ENCODE measurements around the gene USHBP1.
A peak's percentile ranks its signal among the peaks of the same experiment; 100 is the strongest.

Gene USHBP1

DNA sequence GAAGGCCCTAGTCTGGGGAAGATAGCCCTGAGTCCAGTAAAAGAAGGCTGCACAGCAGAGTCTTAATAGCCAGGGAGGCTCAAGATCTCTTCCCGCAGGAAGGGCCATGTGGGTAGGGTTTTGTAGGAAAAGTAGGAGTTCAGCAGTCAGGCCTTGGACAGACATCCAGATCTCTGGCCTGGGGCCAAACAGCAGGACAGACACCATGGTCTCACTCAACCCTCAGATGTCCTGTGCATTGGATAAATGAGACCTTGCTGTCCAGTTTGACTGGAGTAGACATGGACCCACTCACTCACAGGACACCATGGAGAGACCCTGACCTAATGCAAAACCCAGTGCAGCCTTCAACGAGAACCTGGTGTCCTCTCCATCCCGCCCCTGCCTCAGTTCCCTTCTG, 34.7 kb downstream of the USHBP1 start:
- no peak overlapping the region for H3K9ac ChIP-seq (ENCODE audit: low read depth, low read length)
- H3K36me3 ChIP-seq (ENCODE audit: insufficient read depth, low read depth, low read length) = peaks cover 45% of the 10 kb centered on the region
- no peak overlapping the region for H3K4me3 ChIP-seq (ENCODE audit: low read length)
- no peaks in the 10 kb centered on the region for H3K27me3 ChIP-seq (ENCODE audit: insufficient read depth, low read length)
- no peak overlapping the region for H3K27ac ChIP-seq (ENCODE audit: low read length)
- H3K4me1 ChIP-seq (ENCODE audit: insufficient read depth, low read length) = peaks cover 5% of the 10 kb centered on the region; the same call in 1 of the 2 replicates
- no peaks in the 10 kb centered on the region for H3K9me3 ChIP-seq (ENCODE audit: insufficient read depth, low read depth, low read length)

DNA sequence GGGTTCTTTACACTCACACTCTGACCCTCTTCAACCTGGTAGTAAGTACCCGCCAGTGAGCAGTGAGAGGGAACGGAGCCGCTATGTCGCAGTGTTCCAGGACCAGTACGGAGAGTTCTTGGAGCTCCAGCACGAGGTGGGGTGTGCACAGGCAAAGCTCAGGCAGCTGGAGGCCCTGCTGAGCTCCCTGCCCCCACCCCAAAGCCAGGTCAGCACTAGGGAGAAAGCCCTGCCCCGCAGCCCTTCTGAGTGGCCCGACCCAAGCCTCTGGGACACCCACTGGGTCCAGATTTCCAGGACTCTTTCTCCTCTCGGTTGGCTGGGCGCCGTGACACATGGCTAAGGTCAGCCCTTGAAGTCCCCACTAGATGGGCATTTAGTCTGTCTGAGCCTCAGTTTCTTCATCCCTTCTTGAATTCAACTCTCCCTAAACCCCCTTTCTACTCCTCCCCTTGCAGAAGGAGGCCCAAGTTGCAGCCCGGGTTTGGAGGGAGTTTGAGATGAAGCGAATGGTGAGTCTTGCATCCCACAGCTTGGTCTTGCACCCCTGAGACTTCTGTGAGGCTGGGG, 36.7 kb downstream of the USHBP1 start:
- Histone ChIP-seq H3K4me1 (ENCODE audit: insufficient read depth, low read length) (no peaks in the 10 kb centered on the region), H3K9me3 (ENCODE audit: insufficient read depth, low read depth, low read length) (no peaks in the 10 kb centered on the region), H3K36me3 (ENCODE audit: insufficient read depth, low read depth, low read length) (peaks cover 31% of the 10 kb centered on the region), H3K27ac (ENCODE audit: low read length) (no peak overlapping the region), H3K27me3 (ENCODE audit: insufficient read depth, low read length) (no peaks in the 10 kb centered on the region), H3K4me3 (ENCODE audit: low read length) (no peak overlapping the region), H3K9ac (ENCODE audit: low read depth, low read length) (no peak overlapping the region)

- no peak within 1 kb of the TSS for H3K27ac ChIP-seq (ENCODE audit: low read length)
- H3K9me3 ChIP-seq (ENCODE audit: insufficient read depth, low read depth, low read length) = no peaks in the 10 kb centered on the region
- H3K36me3 ChIP-seq (ENCODE audit: insufficient read depth, low read depth, low read length) = peaks cover 15% of the 10 kb centered on the region
- H3K4me3 ChIP-seq (ENCODE audit: low read length) = peak within 1 kb of the TSS; percentile 71
- H3K9ac ChIP-seq (ENCODE audit: low read depth, low read length) = peak within 1 kb of the TSS; percentile 71; the same call in 1 of the 2 replicates
- no peaks in the 10 kb centered on the region for H3K4me1 ChIP-seq (ENCODE audit: insufficient read depth, low read length)
- no peaks in the 10 kb centered on the region for H3K27me3 ChIP-seq (ENCODE audit: insufficient read depth, low read length)
These were observed 38.3 kb downstream of the USHBP1 start, which contains the start of gene OCEL1 for GRCh38 chr19:17226002-17226933. OCEL1 (plus strand) TSS chr19:17226226; CDS start chr19:17226248, 22 bp downstream.

- Histone ChIP-seq H3K9ac (ENCODE audit: low read depth, low read length) (no peak overlapping the region), H3K36me3 (ENCODE audit: insufficient read depth, low read depth, low read length) (peaks cover 5% of the 10 kb centered on the region; the same call in 1 of the 2 replicates), H3K4me1 (ENCODE audit: insufficient read depth, low read length) (no peaks in the 10 kb centered on the region), H3K9me3 (ENCODE audit: insufficient read depth, low read depth, low read length) (no peaks in the 10 kb centered on the region), H3K4me3 (ENCODE audit: low read length) (no peak overlapping the region), H3K27ac (ENCODE audit: low read length) (no peak overlapping the region), H3K27me3 (ENCODE audit: insufficient read depth, low read length) (no peaks in the 10 kb centered on the region)
These were observed 39.5 kb downstream of the USHBP1 start for GRCh38 chr19:17225053-17225452.

GRCh38 chr19:17220207-17220758, 44.3 kb downstream of the USHBP1 start:
- no peaks in the 10 kb centered on the region for H3K27me3 ChIP-seq (ENCODE audit: insufficient read depth, low read length)
- no peaks in the 10 kb centered on the region for H3K9me3 ChIP-seq (ENCODE audit: insufficient read depth, low read depth, low read length)
- no peak overlapping the region for H3K9ac ChIP-seq (ENCODE audit: low read depth, low read length)
- H3K4me1 ChIP-seq (ENCODE audit: insufficient read depth, low read length) = no peaks in the 10 kb centered on the region
- H3K36me3 ChIP-seq (ENCODE audit: insufficient read depth, low read depth, low read length) = peaks cover 19% of the 10 kb centered on the region
- no peak overlapping the region for H3K27ac ChIP-seq (ENCODE audit: low read length)
- H3K4me3 ChIP-seq (ENCODE audit: low read length) = no peak overlapping the region

GRCh38 chr19:17219286-17219685, 45.3 kb downstream of the USHBP1 start:
- H3K9ac ChIP-seq (ENCODE audit: low read depth, low read length) = no peak overlapping the region
- H3K27me3 ChIP-seq (ENCODE audit: insufficient read depth, low read length) = no peaks in the 10 kb centered on the region
- no peaks in the 10 kb centered on the region for H3K9me3 ChIP-seq (ENCODE audit: insufficient read depth, low read depth, low read length)
- no peak overlapping the region for H3K27ac ChIP-seq (ENCODE audit: low read length)
- H3K4me1 ChIP-seq (ENCODE audit: insufficient read depth, low read length) = peaks cover 5% of the 10 kb centered on the region
- H3K36me3 ChIP-seq (ENCODE audit: insufficient read depth, low read depth, low read length) = peaks cover 19% of the 10 kb centered on the region
- no peak overlapping the region for H3K4me3 ChIP-seq (ENCODE audit: low read length)

DNA sequence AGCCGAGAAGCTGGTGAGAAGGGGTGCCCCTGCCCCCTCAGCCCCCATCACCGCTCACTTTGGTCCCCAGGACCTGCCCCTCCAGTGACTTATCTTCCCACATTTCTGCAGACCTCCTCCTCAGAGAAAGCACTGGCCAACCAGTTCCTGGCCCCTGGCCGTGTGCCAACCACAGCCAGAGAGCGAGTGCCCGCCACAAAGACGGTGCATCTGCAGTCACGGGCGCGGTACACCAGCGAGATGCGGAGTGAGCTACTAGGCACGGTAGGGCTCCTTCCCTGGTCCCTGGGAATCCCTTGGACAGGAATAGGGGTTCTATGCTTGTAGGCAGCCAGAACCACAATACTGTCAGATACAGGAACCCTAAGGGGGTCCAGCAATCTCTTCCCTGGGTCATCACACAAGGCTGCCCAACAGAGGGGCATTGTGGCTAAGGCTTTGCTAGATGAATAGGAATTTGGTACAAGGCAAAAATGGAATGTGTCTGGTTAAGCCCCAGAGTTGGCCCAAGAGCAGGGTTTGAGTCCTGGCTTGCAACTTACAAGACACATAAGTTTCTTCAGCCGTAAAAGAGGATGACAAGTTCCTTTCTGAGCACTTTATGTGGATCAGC, 48.4 kb downstream of the USHBP1 start:
- Histone ChIP-seq H3K27ac (ENCODE audit: low read length) (no peak overlapping the region), H3K27me3 (ENCODE audit: insufficient read depth, low read length) (no peaks in the 10 kb centered on the region), H3K36me3 (ENCODE audit: insufficient read depth, low read depth, low read length) (peaks cover 24% of the 10 kb centered on the region), H3K9me3 (ENCODE audit: insufficient read depth, low read depth, low read length) (no peaks in the 10 kb centered on the region), H3K4me3 (ENCODE audit: low read length) (peak overlapping the region; percentile 85; the same call in 1 of the 2 replicates), H3K4me1 (ENCODE audit: insufficient read depth, low read length) (peaks cover 5% of the 10 kb centered on the region), H3K9ac (ENCODE audit: low read depth, low read length) (peak overlapping the region; percentile 7; the same call in 1 of the 2 replicates)

DNA sequence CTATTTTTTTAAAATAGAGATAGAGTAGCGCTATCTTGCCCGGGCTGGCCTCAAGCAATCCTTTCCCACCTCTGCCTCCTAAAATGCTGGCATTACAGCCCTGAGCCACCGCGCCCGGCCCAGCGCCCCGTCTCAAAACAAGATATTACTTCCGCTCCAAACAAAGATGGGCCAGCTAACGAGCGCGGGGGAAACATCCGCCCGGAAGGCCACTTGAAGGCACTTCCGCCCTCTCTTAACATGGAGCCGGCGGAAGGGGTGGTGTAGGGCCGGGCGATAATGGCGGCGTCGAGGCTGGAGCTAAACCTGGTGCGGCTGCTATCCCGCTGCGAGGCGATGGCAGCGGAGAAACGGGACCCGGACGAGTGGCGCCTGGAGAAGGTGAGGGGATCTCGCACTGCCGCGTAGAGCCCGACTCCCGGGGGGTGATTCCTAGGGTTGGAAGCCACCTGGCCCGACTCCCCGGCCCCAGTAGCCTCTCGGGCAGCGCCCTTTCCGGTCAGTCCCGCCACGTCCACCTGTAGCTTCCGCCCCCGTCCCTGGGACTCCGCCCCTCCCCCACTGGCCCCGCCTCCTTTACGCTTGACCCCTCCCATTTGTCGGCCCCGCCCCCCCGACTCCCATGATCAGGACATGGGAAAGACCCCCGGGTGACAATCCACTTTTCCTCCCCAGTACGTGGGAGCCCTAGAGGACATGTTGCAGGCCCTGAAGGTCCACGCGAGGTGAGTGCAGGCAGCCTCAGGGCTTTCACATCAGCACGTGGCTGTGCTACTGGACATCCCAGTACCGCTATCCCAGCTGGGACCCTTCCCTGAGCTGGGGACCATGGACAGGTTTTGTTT, 49.2 kb downstream of the USHBP1 start, which contains the start of gene USE1:
TSS of gene USE1 (plus strand) at position 231 of the 845 bp plus-strand sequence. CDS start at position 280, 49 bp downstream.
- H3K27me3 ChIP-seq (ENCODE audit: insufficient read depth, low read length) = no peaks in the 10 kb centered on the region
- H3K27ac ChIP-seq (ENCODE audit: low read length) = peak within 1 kb of the TSS; percentile 86
- peaks cover 30% of the 10 kb centered on the region for H3K36me3 ChIP-seq (ENCODE audit: insufficient read depth, low read depth, low read length)
- peaks cover 5% of the 10 kb centered on the region for H3K4me1 ChIP-seq (ENCODE audit: insufficient read depth, low read length)
- peak within 1 kb of the TSS; percentile 85 for H3K4me3 ChIP-seq (ENCODE audit: low read length)
- peak within 1 kb of the TSS; percentile 96 for H3K9ac ChIP-seq (ENCODE audit: low read depth, low read length)
- H3K9me3 ChIP-seq (ENCODE audit: insufficient read depth, low read depth, low read length) = no peaks in the 10 kb centered on the region

GRCh38 chr19:17214508-17215126, 49.9 kb downstream of the USHBP1 start:
- Histone ChIP-seq H3K36me3 (ENCODE audit: insufficient read depth, low read depth, low read length) (peaks cover 28% of the 10 kb centered on the region), H3K4me3 (ENCODE audit: low read length) (peak overlapping the region; percentile 85), H3K9ac (ENCODE audit: low read depth, low read length) (peak overlapping the region; percentile 96), H3K9me3 (ENCODE audit: insufficient read depth, low read depth, low read length) (no peaks in the 10 kb centered on the region), H3K27me3 (ENCODE audit: insufficient read depth, low read length) (no peaks in the 10 kb centered on the region), H3K4me1 (ENCODE audit: insufficient read depth, low read length) (peaks cover 5% of the 10 kb centered on the region), H3K27ac (ENCODE audit: low read length) (peak overlapping the region; percentile 86)

DNA sequence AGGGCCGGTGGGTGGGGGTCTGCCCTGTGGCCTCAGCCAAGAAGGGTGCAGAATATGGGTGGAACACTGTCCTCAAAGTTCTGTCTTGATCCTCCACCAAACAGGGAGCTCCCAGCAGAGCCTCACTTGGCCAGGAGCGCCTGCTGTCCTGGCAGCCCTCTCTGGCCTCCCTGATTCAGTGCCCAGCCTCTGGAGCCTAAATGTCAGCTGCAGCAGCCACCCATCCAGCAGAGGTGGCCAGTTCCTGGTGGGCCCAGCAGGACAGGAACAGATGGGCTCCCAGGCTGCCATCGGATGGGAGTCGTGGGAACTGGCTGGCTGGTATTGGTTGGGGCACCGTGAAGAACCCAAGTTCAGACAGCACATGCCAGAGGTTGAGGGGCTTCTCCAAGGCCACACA, 51.2 kb downstream of the USHBP1 start:
- Histone ChIP-seq H3K4me3 (ENCODE audit: low read length) (no peak overlapping the region), H3K27me3 (ENCODE audit: insufficient read depth, low read length) (no peaks in the 10 kb centered on the region), H3K36me3 (ENCODE audit: insufficient read depth, low read depth, low read length) (peaks cover 22% of the 10 kb centered on the region), H3K4me1 (ENCODE audit: insufficient read depth, low read length) (peaks cover 8% of the 10 kb centered on the region), H3K9me3 (ENCODE audit: insufficient read depth, low read depth, low read length) (no peaks in the 10 kb centered on the region), H3K9ac (ENCODE audit: low read depth, low read length) (no peak overlapping the region), H3K27ac (ENCODE audit: low read length) (no peak overlapping the region)
